GM13976 (cell line): ENCODE measurements around the gene TRABD2B.

Source experiments
- DNase-seq: peaks from one replicate; pipeline ENCODE4 v3.0.0; 2012; ENCODE audit warnings: low spot score
- in situ Hi-C: fragments of 300-500 bp; cut with MboI; formaldehyde crosslinking; loops from one replicate; pipeline ENCODE4 v1.12.0; 2022; ENCODE audit warnings: low sequenced_read_pairs, mixed read lengths, inconsistent platforms; ENCODE audit not compliant: unreplicated experiment
- TF ChIP-seq, protein P1 (sequence below): IDR thresholded peaks from 2 replicates; pipeline ENCODE4 v1.5.1; 2012; ENCODE audit warnings: borderline replicate concordance, mild to moderate bottlenecking; ENCODE audit not compliant: insufficient read depth; ENCODE audit errors: extremely low read depth, missing control alignments, control extremely low read depth

The TRABD2B gene

DNA sequence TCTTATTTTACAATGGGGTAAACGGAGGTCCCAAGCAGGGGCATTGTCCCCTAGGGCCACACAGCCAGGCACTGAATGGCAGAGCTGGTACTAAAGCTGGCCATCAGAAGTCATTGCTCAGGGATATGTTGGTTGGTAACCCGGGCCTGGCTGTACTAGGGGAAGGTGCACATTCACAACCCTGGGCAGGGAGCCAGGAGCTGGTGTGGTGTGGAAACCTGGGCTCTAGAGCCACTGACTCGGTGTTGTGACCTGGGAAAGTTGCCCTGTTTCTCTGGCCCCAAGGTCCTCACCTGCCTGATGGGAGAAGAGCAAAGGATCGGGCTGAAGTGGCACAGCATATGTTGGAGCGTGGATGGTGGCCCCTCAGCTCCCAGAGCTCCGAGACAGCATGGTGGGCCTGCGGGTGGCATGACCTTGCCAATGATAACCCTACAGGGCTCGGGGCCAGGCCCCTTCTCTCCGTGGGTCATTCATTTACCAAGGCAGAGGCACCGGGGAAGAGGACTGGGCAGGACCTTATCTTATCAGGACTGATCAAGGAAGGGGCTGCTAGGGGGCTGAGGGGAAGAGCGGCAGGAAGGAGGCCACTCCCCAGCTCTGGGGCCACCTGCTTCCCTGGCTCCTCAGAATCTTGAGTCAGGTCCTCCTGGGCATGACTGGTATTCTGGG, 274.1 kb downstream of the TRABD2B start:
- TF ChIP-seq, protein P1, sequence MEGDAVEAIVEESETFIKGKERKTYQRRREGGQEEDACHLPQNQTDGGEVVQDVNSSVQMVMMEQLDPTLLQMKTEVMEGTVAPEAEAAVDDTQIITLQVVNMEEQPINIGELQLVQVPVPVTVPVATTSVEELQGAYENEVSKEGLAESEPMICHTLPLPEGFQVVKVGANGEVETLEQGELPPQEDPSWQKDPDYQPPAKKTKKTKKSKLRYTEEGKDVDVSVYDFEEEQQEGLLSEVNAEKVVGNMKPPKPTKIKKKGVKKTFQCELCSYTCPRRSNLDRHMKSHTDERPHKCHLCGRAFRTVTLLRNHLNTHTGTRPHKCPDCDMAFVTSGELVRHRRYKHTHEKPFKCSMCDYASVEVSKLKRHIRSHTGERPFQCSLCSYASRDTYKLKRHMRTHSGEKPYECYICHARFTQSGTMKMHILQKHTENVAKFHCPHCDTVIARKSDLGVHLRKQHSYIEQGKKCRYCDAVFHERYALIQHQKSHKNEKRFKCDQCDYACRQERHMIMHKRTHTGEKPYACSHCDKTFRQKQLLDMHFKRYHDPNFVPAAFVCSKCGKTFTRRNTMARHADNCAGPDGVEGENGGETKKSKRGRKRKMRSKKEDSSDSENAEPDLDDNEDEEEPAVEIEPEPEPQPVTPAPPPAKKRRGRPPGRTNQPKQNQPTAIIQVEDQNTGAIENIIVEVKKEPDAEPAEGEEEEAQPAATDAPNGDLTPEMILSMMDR = no peak
- no peak for DNase-seq
- in situ Hi-C loops = loop anchor here (25.0 kb wide), 1 partner anchor 536 kb away; the partner anchor contains the start of gene PDZK1IP1

DNA sequence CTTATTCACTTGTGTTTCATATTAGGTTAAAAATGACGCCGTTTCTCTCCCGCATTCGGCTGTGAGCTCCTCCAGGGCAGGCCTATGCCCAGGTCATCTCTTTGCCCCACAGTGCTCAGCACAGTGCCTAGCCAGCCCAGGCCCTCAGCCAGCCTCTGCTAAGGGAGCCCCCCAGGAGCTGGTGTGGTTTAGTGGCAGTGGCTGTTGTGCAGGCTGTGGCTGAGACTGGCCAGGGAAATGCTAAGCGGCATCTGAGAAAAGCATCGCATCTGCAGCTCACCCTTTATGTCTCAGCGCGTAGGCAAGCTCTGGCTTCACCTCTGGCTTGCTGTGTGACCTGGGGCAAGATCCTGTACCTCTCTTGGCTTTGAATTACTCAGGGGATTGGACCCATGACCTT, 275.1 kb downstream of the TRABD2B start:
- in situ Hi-C loops = loop anchor here (25.0 kb wide), 1 partner anchor 535 kb away; the partner anchor contains the start of gene PDZK1IP1
- TF ChIP-seq, protein P1 = no peak
- no peak for DNase-seq

DNA sequence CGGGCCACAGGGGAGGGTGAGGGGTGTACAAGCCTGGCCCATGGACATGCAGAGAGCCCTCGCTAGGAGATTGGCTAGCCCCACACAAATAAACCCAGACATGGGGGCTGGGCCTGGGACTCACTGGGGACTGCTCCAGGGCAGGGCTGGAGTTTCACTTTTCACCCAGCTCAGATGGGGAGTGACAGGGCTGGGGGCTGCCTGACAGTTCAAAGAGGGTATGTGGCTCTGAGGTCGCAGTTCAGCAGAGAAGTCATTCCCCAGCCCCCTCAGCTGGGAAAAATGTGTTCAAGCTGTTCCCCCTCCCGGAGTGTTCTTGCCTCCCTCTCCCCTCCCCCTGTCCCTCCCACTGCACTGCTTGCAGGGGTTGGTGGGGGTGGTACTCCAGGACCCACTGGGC, 277.1 kb downstream of the TRABD2B start:
- DNase-seq = no peak
- in situ Hi-C loops = loop anchor here (25.0 kb wide), 1 partner anchor 533 kb away; the partner anchor contains the start of gene PDZK1IP1
- TF ChIP-seq, protein P1 = no peak

DNA sequence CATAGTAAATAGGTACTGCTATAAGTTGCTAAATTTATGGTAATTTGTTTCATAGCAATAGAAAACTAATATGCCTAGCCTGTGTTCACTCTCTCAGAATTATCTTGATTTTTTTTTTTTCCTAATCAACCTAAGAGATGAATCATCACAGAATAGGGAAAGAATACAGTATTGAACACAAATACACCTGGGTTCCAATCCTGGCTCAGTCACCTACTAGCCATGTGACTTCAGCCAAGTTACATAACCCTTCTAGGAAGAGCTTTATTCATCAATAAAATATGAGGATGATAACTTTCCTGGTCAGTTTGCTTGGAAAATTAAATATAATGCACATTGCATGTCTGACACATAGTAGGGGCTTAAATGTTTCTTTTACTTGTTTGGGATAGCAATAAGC, 279.8 kb downstream of the TRABD2B start:
- in situ Hi-C loops = loop anchor here (25.0 kb wide), 1 partner anchor 530 kb away; the partner anchor contains the start of gene PDZK1IP1
- TF ChIP-seq, protein P1 = no peak
- DNase-seq = no peak

GRCh38 chr1:47713975-47714767, 283.0 kb downstream of the TRABD2B start:
- TF ChIP-seq, protein P1 = no peak

GRCh38 chr1:47713333-47713953, 283.7 kb downstream of the TRABD2B start:
- TF ChIP-seq, protein P1 = no peak
- in situ Hi-C loops = loop anchor here (25.0 kb wide), 1 partner anchor 526 kb away; the partner anchor contains the start of gene PDZK1IP1
- no peak for DNase-seq

More at GRCh38 chr1:47713975-47714767, 283.0 kb downstream of the TRABD2B start:
- no peak for DNase-seq
- in situ Hi-C loops = loop anchor here (25.0 kb wide), 1 partner anchor 527 kb away; the partner anchor contains the start of gene PDZK1IP1
